Measurements from ENCODE around the gene ALOXE3. TPM values are rescaled to one million over a fixed set of nuclear protein-coding genes. Genes with fewer than 3 reads are reported as not detected.

The ALOXE3 gene
- total and polyA plus RNA-seq, 2 of the 8 experiments (the other 6 are each of a cell fraction or from before 2014, with no cell fraction given), result 0.26 TPM; not detected in 1

GRCh38 chr17:8062807-8063483, 55.4 kb downstream of the ALOXE3 start (continued):
- TF ChIP-seq TEAD4 (IDR thresholded peaks at IDR 0.05; ENCODE audit: low read depth, low read length) (no peak), ATF2 (IDR thresholded peaks at IDR 0.05; ENCODE audit: low read length) (no peak), E2F6 (IDR thresholded peaks at IDR 0.05) (no peak)

Data from H1 (cell line).